Activated CD8-positive, alpha-beta memory T cell treated with anti-CD3 and anti-CD28 coated beads for 48 hours (primary cell): ENCODE measurements around the gene IFT81.
"Not testable (repeated sequence)": the region's sequence is repeated elsewhere in the genome, so short reads cannot be mapped to it uniquely, and the experiment has no call there.

ENCODE experiments used
- DNase-seq, 3 experiments: peaks; one replicate each; pipeline ENCODE4 v3.0.0-alpha.2; 2020; ENCODE audit warnings: low read depth in 2 of 3, low spot score in 2 of 3

IFT81 gene

DNA sequence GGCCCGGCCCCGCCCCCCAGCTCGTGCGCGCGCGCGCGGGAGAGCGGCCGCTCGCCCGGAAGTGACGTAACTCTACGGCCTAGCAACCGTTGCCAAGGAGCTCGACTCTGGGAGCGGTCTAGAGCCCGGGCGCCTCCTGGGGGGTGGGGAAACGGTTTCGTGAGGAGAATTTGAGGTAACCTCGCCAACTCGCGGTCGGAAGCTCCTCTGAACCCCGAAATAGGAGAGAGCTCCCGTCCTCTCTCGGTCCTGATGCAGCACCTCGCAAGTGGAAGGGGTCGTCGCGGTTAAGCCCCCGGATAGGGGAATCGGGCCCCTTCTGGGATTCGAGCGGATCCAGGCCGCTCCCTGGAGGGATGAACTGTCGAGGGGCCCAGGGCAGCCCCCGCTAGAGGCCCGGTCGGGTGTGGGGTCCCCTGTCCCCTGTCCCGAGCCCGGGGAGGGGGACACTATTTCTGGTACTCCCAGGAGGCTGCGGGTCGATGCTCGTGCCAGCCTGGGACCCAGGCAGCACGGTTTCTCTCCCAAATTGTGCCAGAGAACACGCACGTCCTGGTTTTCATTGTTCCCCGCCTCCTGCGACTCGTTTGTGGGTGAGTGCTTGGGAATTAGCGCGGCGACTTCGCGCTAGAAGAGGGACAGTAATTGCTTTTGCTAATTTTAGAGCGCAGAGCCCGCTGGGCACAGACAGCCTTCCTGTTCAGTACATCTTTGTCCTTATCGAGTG, at the start of gene IFT81:
TSS of gene IFT81 (plus strand) at position 89 of the 727 bp plus-strand sequence. CDS start 3,024 bp downstream, outside the sequence.
- peak; percentile 93 to 99 (median 97) for DNase-seq

DNA sequence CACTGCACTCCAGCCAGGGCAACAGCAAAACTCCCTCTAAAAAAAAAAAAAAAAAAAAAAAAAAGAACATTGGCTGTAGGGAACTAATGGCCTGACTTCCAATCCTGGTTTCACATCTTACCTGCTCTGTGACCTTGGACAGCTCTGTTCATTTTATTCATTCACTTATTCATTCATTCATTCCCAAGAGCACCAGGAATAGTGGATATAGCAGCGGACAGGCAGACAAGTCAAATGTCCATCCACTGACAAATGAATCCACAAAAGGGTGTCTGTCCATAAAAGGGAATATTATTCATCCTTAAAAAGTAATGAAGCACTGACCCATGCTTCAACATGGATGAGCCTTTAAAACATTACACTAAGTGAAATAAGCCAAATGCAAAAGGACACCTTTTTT, 48.3 kb upstream of the IFT81 start:
- no peak for DNase-seq

DNA sequence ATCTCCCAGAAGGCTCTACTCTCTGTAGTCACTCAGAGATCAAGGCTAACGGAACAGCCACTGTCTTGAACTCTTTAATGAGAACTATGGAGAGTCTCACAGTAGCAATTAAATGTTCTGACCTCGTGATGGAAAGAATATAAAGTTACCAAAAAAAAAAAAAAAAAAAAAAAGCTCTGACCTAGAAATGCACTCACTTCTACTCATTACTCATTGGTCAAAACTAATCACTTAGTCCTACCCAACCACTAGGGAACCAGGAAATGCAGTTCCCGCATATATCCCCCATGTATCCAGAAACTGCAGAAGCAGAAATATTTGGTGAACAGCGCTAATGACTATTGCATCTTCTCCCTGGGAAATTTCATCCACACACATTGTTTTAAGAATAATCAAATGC, 46.4 kb upstream of the IFT81 start:
- DNase-seq: no peak

DNA sequence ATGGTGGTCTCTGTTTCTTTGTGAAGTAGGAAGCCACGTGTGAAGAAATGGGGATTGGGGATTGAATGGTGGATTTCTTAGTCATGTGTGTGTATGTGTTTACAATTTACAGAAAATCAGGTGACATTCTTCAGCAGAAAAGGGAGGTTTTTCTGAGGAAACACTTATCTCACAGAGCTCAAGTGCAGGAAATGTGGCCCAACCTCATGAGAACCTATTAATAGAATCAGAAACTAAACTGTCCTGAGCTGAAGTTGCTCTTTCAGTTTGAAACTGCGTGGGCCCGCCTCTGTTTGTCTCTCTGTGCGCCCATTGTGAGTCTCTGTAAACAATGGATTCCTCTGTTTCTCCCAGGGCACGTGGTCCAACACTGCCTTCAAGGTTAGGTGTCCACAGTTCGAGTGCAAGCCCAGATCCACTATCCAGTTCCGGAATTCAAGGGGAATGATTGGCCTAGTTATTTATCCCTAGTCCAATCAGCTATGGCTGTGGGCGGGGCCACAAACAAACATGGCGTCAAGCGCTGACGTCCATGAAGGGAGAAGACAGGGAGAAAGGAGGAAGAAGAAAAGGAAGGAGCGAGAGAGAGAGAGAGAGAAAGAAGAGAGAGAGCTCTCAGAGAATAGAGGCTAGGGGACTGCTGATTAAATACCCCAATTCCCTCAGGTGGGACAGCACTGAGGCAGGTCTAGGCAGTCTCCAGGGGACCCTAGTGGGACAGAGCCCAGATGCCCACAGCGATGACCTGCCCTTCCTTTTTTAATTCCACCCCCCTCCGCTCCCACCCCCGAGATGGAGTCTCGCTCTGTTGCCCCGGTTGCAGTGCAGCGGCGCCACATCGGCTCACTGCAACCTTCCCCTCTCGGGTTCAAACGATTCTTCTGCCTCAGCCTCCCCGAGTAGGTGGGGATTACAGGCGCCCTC, 44.4 kb upstream of the IFT81 start:
- DNase-seq: peak; percentile 19 to 47 (median 38)

- DNase-seq: no peak
These were observed 43.7 kb upstream of the IFT81 start for GRCh38 chr12:110080410-110080809.

GRCh38 chr12:110084314-110085015, 39.7 kb upstream of the IFT81 start:
- DNase-seq: no peak

DNA sequence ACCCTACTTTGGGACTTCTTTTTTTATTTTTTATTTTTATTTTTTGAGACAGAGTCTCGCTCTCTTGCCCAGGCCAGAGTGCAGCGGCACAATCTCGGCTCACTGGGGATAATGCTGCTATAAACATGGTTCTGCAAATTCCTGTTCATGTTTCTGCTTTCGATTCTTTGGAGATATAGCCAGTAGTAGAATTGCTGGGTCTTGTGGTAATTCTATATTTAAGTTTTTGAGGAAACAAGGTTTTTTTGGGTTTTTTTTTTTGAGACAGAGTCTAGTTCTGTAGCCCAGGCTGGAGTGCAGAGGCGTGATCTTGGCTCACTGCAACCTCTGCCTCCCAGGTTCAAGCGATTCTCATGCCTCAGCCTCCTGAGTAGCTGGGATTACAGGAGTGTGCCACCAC, 35.9 kb upstream of the IFT81 start:
- not testable (repeated sequence) for DNase-seq

GRCh38 chr12:110088936-110089335, 35.2 kb upstream of the IFT81 start:
- no peak for DNase-seq

GRCh38 chr12:110090266-110091135, 33.7 kb upstream of the IFT81 start:
- no peak for DNase-seq

DNA sequence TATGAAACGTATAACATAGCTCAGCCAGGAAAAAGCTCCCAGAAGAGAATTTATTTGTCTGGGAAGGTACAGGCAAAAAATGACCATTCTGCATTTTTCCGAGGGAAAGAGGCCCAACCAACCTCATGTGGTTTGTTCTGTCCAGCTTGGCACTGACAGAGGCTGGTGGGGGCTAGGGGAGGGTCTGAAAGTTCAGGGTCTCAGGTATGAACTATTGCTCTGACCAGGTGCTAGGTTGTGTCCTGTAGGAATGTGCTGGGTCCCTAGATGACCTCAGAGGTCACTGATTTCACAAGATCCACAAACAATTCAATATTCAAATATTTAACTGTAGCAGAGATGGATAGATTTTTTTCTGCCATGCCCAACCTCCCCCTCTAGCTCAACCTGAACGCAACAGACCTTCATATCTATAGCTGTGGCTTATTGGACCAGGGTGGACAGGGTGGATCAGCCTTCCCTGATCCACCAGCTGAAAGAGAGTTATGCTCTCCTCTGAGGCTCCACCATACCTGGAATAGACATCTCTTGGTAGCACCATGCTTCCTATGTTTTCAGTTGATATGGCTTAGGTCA, 32.9 kb upstream of the IFT81 start:
- DNase-seq: no peak

- no peak for DNase-seq
These were observed 30.4 kb upstream of the IFT81 start for GRCh38 chr12:110093631-110094311.

- DNase-seq: no peak
These were observed 23.7 kb upstream of the IFT81 start for GRCh38 chr12:110100315-110100970.

- DNase-seq: no peak
These were observed 21.9 kb upstream of the IFT81 start for GRCh38 chr12:110102255-110102654.

GRCh38 chr12:110104188-110105094, 19.7 kb upstream of the IFT81 start:
- no peak for DNase-seq

- no peak for DNase-seq
These were observed 19.0 kb upstream of the IFT81 start for GRCh38 chr12:110105159-110105558.

DNA sequence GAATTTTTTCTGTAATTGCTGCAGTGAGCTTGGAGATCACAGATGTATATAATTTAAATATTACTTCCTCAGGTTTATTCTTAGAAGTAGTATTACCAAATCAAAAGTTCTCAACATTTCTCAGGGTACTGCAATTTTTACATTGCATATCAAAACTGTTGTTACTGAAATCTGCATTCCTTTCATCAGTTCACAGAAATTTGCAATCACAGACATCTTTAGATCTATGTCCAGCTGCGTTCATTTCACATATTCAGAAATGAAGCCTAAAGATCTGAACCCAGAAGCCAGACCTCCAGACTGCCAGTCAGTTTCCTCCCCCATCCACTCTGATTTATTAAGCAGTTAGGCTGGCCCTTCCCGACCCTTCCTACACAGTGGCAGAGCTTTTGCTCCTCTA, 18.2 kb upstream of the IFT81 start:
- DNase-seq: no peak

GRCh38 chr12:110107369-110108281, 16.5 kb upstream of the IFT81 start:
- DNase-seq: no peak
